Stomach (tissue), 4 donors: ENCODE measurements around the gene SNX20.

Experiments
- CTCF ChIP-seq, 7 experiments: fragments of 450-650 bp in 4 of 7; fragments of 200-600 bp in 3 of 7; sonication (generic) in 3 of 7; IDR thresholded peaks; one replicate each; pipeline ENCODE4 v1.5.1; 2016 to 2019; ENCODE audit warnings: antibody characterized with exemption in 7 of 7, control low read depth in 2 of 7, mild to moderate bottlenecking in 1 of 7
- EP300 ChIP-seq: sonication (generic); formaldehyde crosslinking; IDR thresholded peaks from one replicate; pipeline ENCODE4 v1.6.1; 2017; ENCODE audit warnings: antibody characterized with exemption
- POLR2A ChIP-seq, 4 donors: fragments of 450-650 bp; IDR thresholded peaks; one replicate each; pipeline ENCODE4 v1.6.1; 2016; ENCODE audit warnings: antibody characterized with exemption in 4 of 4, control low read depth in 2 of 4, mild to moderate bottlenecking in 1 of 4, moderate library complexity in 1 of 4
- POLR2AphosphoS5 ChIP-seq, 3 donors: sonication (generic); formaldehyde crosslinking; IDR thresholded peaks; one replicate each; pipeline ENCODE4 v1.6.1; 2016; ENCODE audit warnings: antibody characterized with exemption in 3 of 3

GRCh38 chr16:50681021-50681885, at the start of gene SNX20:
- TF ChIP-seq POLR2AphosphoS5 (IDR thresholded peaks at IDR 0.05) = no peak
- no peak for TF ChIP-seq CTCF (IDR thresholded peaks at IDR 0.05)
- TF ChIP-seq POLR2A (IDR thresholded peaks at IDR 0.05) = no peak
- TF ChIP-seq EP300 = no peak
